ENCODE results near the gene AP4S1.

DNA sequence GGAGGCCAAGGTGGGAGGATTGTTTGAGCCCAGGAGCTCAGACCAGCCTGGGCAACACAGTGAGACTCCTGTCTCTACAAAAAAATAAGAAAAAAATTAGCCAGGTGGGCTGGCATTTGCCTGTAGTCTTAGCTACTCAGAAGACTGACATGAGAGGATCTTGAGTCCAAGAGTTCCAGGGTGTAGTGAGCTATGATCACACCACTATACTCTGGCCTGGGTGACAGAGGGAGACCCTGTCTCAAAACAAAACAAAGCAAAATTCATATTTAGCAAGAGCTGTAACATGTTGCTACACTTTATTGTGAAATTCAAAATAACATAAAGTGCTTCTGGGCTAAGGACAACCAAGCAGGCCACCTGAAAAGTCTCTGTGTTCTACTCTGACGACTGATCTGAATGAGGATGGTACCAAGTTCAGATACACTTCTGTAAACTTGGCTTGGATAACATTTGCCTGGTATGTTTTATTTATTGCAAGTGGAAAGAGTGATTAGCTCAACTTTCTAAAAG lies 12.3 kb downstream of the AP4S1 start:
- TF ChIP-seq TAF1 (IDR thresholded peaks at IDR 0.05; ENCODE audit: low read depth, low read length) (no peak), POLR2A (IDR thresholded peaks at IDR 0.05; ENCODE audit: low read depth, low read length) (no peak)
